OCI-LY3 (cell line): ENCODE measurements around the gene PLPPR2.
A peak's percentile ranks its signal among the peaks of the same experiment; 100 is the strongest.
"Not testable (repeated sequence)": the region's sequence is repeated elsewhere in the genome, so short reads cannot be mapped to it uniquely, and the experiment has no call there.

Experiments used
- H2AFZ ChIP-seq: fragments of 200-600, 300-600 bp; shearing (Covaris generic); 2 replicates; pipeline ENCODE4 v1.6.0; 2014; ENCODE audit warnings: antibody characterized with exemption, low read depth, low read length
- H3K27ac ChIP-seq: fragments of 200-600, 300-600 bp; sonication (generic); 2 replicates; pipeline ENCODE4 v1.5.1; 2014; ENCODE audit warnings: mild to moderate bottlenecking, low read length, moderate library complexity, mixed read lengths
- H3K27me3 ChIP-seq: fragments of 200-600, 300-600 bp; sonication (generic); 2 replicates; pipeline ENCODE4 v1.6.1; 2014; ENCODE audit warnings: low read depth, low read length, mixed read lengths
- H3K36me3 ChIP-seq: fragments of 200-600, 300-600 bp; sonication (generic); replicated peaks from 2 replicates; pipeline ENCODE3; 2014; ENCODE audit warnings: low read depth, low read length, mixed read lengths
- H3K4me1 ChIP-seq: fragments of 300-600, 200-600 bp; sonication (generic); 2 replicates; pipeline ENCODE4 v1.6.1; 2014; ENCODE audit warnings: low read length, mixed read lengths
- H3K4me2 ChIP-seq: fragments of 200-600, 300-600 bp; sonication (generic); 2 replicates; pipeline ENCODE4 v1.6.1; 2014; ENCODE audit warnings: low read length, mixed read lengths
- H3K4me3 ChIP-seq: fragments of 300-600, 200-600 bp; sonication (generic); 2 replicates; pipeline ENCODE4 v1.5.1; 2014; ENCODE audit warnings: antibody characterized with exemption, mild to moderate bottlenecking, low read length, moderate library complexity
- H3K79me2 ChIP-seq: fragments of 300-600, 200-600 bp; shearing (Covaris generic); 2 replicates; pipeline ENCODE4 v1.6.1; 2014; ENCODE audit warnings: mild to moderate bottlenecking, low read length, mixed read lengths
- H3K9ac ChIP-seq: fragments of 300-600, 200-600 bp; shearing (Covaris generic); 2 replicates; pipeline ENCODE4 v1.6.0; 2014; ENCODE audit warnings: mild to moderate bottlenecking, low read length, moderate library complexity
- H3K9me3 ChIP-seq: fragments of 200-600, 300-600 bp; shearing (Covaris generic); 2 replicates; pipeline ENCODE4 v1.6.1; 2014; ENCODE audit warnings: low read length, mixed read lengths; ENCODE audit not compliant: insufficient read depth
- H4K20me1 ChIP-seq: fragments of 200-600, 300-600 bp; sonication (generic); 2 replicates; pipeline ENCODE4 v1.6.1; 2016; ENCODE audit warnings: low read length, mixed read lengths; ENCODE audit not compliant: insufficient read depth
- EZH2phosphoT487 ChIP-seq: fragments of 200-600 bp; shearing (Covaris generic); IDR thresholded peaks from 2 replicates; pipeline ENCODE4 v1.6.1; 2018; ENCODE audit warnings: antibody characterized with exemption, mixed run types, low read depth
- TF ChIP-seq, protein P1 (sequence below): fragments of 200-600, 300-600 bp; sonication (generic); IDR thresholded peaks from 2 replicates; pipeline ENCODE4 v1.5.1; 2014; ENCODE audit warnings: antibody characterized with exemption, low read length, low read depth

The PLPPR2 gene

DNA sequence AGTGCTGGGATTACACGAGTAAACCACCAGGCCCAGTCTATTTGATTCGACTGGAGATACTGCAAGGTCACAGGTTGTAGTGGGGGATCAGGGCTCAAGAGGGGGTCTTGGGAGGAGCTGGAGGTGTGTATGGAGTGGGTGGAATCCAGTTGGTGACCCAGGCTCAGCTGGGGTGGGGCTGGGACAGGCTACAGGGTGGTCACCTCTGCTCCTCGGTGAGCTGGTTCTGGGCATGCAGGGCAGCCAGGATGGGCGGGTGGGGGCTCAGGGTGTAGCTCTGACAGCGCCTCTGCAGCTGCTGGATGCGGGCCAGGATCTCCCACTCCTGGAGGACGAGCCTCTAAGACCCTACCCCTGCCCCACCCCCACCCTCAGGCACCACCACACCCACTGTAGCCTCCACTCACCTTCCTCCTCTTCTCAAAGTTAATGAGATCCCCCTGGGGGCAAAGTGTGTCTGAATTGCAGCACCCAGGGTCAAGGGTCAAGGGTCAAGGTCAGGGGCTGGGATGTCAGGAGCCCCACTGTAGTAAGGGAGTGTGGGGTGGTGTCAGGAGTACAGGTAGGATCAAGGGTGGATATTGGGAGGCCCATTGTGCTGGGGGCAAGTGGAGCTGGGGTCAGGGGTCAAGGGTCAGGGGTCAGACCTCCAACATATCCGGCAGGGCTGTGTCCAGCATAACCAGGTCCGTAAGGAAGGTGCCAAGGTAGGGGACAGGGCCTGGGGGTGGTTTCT is 46.7 kb downstream of the PLPPR2 start:
- Histone ChIP-seq H4K20me1 (no peaks in the 10 kb centered on the region), H3K27ac (no peak overlapping the region), H3K9me3 (no peaks in the 10 kb centered on the region), H3K4me1 (no peaks in the 10 kb centered on the region), H3K9ac (no peak overlapping the region), H3K4me3 (no peak overlapping the region), H3K79me2 (no peaks in the 10 kb centered on the region), H3K36me3 (no peaks in the 10 kb centered on the region), H3K27me3 (no peaks in the 10 kb centered on the region), H2AFZ (no peak overlapping the region), H3K4me2 (no peak overlapping the region)
- no peak for TF ChIP-seq EZH2phosphoT487
- TF ChIP-seq, protein P1, sequence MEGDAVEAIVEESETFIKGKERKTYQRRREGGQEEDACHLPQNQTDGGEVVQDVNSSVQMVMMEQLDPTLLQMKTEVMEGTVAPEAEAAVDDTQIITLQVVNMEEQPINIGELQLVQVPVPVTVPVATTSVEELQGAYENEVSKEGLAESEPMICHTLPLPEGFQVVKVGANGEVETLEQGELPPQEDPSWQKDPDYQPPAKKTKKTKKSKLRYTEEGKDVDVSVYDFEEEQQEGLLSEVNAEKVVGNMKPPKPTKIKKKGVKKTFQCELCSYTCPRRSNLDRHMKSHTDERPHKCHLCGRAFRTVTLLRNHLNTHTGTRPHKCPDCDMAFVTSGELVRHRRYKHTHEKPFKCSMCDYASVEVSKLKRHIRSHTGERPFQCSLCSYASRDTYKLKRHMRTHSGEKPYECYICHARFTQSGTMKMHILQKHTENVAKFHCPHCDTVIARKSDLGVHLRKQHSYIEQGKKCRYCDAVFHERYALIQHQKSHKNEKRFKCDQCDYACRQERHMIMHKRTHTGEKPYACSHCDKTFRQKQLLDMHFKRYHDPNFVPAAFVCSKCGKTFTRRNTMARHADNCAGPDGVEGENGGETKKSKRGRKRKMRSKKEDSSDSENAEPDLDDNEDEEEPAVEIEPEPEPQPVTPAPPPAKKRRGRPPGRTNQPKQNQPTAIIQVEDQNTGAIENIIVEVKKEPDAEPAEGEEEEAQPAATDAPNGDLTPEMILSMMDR = no peak

DNA sequence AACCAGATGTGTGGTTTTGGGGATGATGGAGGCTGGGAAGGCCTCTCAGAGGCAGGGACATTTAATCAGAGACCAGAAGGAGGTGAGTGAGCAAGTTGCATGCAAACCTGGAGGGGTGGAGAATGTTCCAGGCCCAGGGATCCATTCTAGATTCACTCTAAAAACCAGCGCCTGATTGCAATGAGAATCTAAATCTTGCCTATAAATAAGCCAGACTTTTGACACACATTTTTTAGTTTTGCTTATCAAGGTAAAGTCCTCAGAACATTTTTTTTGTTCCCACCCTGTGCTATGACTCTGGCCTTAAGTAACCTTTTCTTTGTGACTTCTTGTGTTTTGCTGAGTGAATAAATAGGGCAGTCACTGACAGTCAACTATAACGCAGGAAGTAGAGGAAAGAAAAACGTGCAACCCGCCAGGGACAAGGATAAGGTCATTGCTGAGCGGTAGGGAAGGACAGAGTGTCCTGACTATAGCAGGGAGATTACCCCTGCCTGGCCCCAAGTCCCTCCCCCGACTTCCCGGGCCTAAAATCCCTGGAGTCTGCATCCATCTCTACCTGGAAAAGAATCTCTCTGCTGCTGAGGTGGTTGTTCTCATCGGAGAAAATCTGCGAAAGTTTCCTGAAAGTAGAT is 49.5 kb downstream of the PLPPR2 start:
- no peaks in the 10 kb centered on the region for H3K27me3 ChIP-seq
- H3K9ac ChIP-seq = no peak overlapping the region
- no peaks in the 10 kb centered on the region for H3K36me3 ChIP-seq
- no peaks in the 10 kb centered on the region for H3K79me2 ChIP-seq
- TF ChIP-seq EZH2phosphoT487 = no peak
- no peaks in the 10 kb centered on the region for H3K4me1 ChIP-seq
- no peak overlapping the region for H2AFZ ChIP-seq
- no peak overlapping the region for H3K27ac ChIP-seq
- H4K20me1 ChIP-seq = no peaks in the 10 kb centered on the region
- no peaks in the 10 kb centered on the region for H3K9me3 ChIP-seq
- no peak overlapping the region for H3K4me2 ChIP-seq
- no peak overlapping the region for H3K4me3 ChIP-seq

DNA sequence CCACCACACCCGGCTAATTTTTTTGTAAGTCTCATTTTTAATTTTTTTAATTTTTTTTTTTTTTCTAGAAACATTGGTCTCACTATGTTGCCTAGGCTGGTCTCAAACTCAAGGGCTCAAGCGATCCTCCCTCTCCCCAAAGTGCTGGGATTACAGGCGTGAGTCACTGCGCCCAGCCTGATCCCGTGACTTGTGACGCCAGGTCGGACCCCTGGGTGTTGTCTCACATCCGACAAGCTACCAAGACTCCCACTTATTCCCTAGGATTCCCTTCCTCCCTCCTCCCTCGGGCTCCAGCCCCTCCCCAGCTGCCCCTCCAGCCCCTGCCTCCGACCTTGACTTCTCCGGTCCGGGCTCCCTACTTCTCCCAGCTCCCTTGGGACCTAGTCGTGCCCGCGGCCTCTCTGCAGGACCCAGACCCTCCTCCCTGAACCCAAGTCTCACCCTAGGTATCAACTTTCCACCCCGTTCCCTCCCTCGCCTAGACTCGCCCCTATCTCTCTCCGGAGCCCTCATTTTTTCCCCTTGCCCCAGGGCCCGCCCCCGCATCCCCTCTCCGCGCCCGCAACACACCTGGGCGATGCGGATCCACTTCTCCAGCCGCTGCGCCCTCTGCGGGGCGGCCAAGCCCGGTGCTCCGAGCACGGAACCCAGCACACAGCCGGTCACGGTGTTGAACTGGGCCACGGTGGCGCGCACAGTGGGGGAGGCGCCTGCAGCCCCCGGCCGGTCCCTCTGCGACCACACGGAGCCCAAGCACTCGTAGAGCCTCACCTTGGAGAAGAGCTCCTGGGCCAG is 50.8 kb downstream of the PLPPR2 start:
- H3K9ac ChIP-seq = no peak overlapping the region
- H3K4me1 ChIP-seq = no peaks in the 10 kb centered on the region
- no peaks in the 10 kb centered on the region for H3K79me2 ChIP-seq
- H3K27ac ChIP-seq = no peak overlapping the region
- H4K20me1 ChIP-seq = no peaks in the 10 kb centered on the region
- H3K4me3 ChIP-seq = no peak overlapping the region
- no peaks in the 10 kb centered on the region for H3K9me3 ChIP-seq
- no peaks in the 10 kb centered on the region for H3K36me3 ChIP-seq
- TF ChIP-seq EZH2phosphoT487 = no peak
- TF ChIP-seq, protein P1 = peak; percentile 14; the same call in 1 of the 2 replicates
- no peaks in the 10 kb centered on the region for H3K27me3 ChIP-seq
- 0 out of 2 replicates have a peak overlapping the region, but pooled peaks have one; percentile 6 for H3K4me2 ChIP-seq
- no peak overlapping the region for H2AFZ ChIP-seq

DNA sequence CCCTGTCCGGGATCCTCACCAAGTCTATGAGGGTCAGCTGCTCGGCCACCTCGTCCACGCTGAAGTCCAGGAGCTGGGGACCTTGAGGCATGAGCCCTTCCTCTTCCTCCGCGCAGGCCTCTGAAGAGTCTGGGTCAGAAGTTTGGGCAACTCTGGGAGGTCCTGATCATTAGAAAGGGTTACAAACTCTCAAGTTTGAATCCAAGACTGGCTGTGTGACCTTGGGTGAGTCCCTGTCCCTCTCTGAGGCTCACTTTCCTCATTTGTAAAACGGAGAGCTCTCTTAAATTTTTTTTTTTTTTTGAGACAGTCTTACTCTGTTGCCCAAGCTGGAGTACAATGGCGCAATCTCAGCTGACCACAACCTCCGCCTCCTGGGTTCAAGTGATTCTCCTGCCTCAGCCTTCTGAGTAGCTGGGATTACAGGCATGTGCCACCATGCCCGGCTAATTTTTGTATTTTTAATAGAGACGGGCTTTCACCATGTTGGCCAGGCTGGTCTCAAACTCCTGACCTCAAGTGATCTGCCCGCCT is 51.5 kb downstream of the PLPPR2 start:
- not testable (repeated sequence) for H3K9ac ChIP-seq, H3K4me1 ChIP-seq, H3K27ac ChIP-seq, H3K4me3 ChIP-seq, H3K27me3 ChIP-seq, H3K4me2 ChIP-seq, H2AFZ ChIP-seq, H3K79me2 ChIP-seq, H3K9me3 ChIP-seq, H4K20me1 ChIP-seq, H3K36me3 ChIP-seq
